SK-N-MC (cell line): Measurements from ENCODE around the gene SEPTIN8.

ENCODE experiments used
- DNase-seq: peaks from one replicate; pipeline ENCODE4 v3.0.0-alpha.2; 2011; ENCODE audit warnings: low read depth, low spot score
- H3K27ac ChIP-seq: fragments of 200-600 bp; sonication (generic); 2 replicates; pipeline ENCODE4 v1.5.1; 2016; ENCODE audit warnings: mixed run types
- H3K36me3 ChIP-seq: fragments of 200-600 bp; sonication (generic); 2 replicates; pipeline ENCODE4 v1.6.1; 2017; ENCODE audit warnings: antibody characterized with exemption, low read length, mixed read lengths; ENCODE audit not compliant: insufficient read depth
- H3K4me3 ChIP-seq: fragments of 200-600 bp; sonication (generic); 2 replicates; pipeline ENCODE4 v1.5.1; 2016
- H3K9ac ChIP-seq: fragments of 200-600 bp; sonication (generic); 2 replicates; pipeline ENCODE4 v1.8.0; 2017; ENCODE audit warnings: mixed run types, mixed read lengths; ENCODE audit not compliant: insufficient read length
- H3K9me3 ChIP-seq: fragments of 200-600 bp; sonication (generic); 2 replicates; pipeline ENCODE4 v1.6.1; 2017; ENCODE audit warnings: low read depth, mild to moderate bottlenecking, antibody characterized with exemption, low read length, moderate library complexity, mixed read lengths
- EZH2 ChIP-seq: fragments of 200-600 bp; sonication (generic); IDR thresholded peaks from one replicate; pipeline ENCODE4 v1.6.1; 2017; ENCODE audit warnings: antibody characterized with exemption
- FOXP2 ChIP-seq: optimal IDR thresholded peaks from 2 replicates; pipeline ENCODE3; 2011; ENCODE audit warnings: mild to moderate bottlenecking, moderate library complexity; ENCODE audit not compliant: insufficient read depth; ENCODE audit errors: extremely low read length, control extremely low read depth
- POLR2AphosphoS5 ChIP-seq: IDR thresholded peaks from 2 replicates; pipeline ENCODE4 v1.6.1; 2012; ENCODE audit warnings: mild to moderate bottlenecking, low read depth, low read length, borderline replicate concordance

SEPTIN8 gene

DNA sequence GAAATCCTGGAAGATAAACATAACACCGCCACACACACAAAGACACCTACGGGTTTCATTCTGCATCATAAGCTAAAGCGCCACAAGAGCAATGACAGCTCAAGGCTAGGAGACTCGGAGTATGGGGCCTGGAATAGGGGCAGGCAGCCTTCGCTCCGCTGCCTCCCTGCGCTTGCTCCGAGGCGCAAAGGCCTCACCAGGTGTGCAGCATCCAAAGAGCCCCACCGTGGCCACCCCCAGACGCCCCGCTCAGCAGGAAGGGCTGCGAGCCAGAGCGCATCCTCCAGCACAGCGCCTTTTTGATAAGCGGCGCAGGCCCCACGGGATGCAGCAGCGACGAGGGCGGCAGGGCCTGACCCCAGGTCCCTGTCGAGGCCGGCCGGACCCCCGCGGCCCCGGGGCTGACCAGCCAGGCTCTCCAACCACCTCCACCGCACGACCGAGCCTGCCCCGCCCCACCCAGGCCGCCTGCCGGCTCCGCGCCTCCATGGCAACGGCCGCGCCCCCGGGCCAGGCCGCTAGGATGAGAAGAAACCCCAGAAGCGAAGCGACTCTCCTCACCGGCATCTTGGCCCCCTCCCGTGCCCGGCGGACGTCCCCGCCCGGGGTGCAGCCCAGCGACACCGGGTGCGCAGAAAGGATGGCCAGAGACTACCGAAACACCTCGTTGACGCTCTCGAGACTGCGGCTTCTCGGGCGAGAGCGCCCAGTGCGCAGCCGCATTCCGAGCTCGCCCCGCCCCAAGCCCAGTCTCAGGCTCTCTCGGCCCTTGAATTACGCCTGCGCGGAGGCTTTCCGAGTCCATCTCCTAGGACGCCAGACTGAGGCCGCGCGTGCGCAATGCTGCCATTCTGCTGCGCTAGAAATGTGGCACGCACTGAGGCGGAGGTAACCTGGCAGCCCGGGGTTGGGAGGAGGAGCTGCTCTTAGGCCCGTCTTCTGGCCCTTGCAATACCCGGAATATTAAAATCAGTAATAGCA, 39.9 kb downstream of the SEPTIN8 start, which contains the start of gene KIF3A:
Gene KIF3A, minus strand, starts transcription at position 694 of the 981 bp plus-strand sequence. Its CDS starts 127 bp downstream, at position 567.
- H3K27ac ChIP-seq: no peak within 1 kb of the TSS
- TF ChIP-seq FOXP2 (no peak), POLR2AphosphoS5 (peak; percentile 82)
- H3K4me3 ChIP-seq: peak within 1 kb of the TSS; percentile 99
- peak within 1 kb of the TSS; percentile 68 for H3K9ac ChIP-seq
- H3K36me3 ChIP-seq: no peaks in the 10 kb centered on the region
- no peaks in the 10 kb centered on the region for H3K9me3 ChIP-seq
- peak; percentile 88 for DNase-seq

DNA sequence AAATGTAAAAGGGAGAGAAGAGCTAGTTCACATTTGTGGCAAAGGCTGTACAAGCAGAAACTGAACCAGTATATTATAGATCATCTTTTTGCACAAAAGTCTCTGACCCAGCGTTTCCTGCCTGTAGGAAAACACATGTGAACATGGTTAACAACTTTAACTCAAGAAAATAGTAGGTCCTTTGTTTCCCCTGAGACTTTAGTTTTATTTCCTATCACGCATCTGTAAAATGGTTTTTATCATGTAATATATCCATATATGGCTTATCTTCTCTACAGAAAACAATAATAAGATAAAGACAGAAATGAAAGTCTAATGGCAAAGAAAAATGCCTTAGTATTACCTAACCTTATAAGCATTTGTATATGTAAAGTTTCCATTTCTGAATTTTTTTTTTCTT, 42.4 kb downstream of the SEPTIN8 start:
- Histone ChIP-seq H3K27ac (no peak overlapping the region), H3K4me3 (no peak overlapping the region), H3K9ac (no peak overlapping the region), H3K36me3 (no peaks in the 10 kb centered on the region), H3K9me3 (no peaks in the 10 kb centered on the region)
- DNase-seq: no peak
- TF ChIP-seq FOXP2 (no peak), POLR2AphosphoS5 (no peak), EZH2 (no peak)

GRCh38 chr5:132733499-132734148, 43.4 kb downstream of the SEPTIN8 start:
- no peak for DNase-seq
- H3K36me3 ChIP-seq: no peaks in the 10 kb centered on the region
- no peak overlapping the region for H3K27ac ChIP-seq
- no peak overlapping the region for H3K4me3 ChIP-seq
- no peak for TF ChIP-seq POLR2AphosphoS5
- no peak for TF ChIP-seq EZH2
- no peak for TF ChIP-seq FOXP2
- no peak overlapping the region for H3K9ac ChIP-seq
- no peaks in the 10 kb centered on the region for H3K9me3 ChIP-seq

GRCh38 chr5:132729896-132730295, 47.1 kb downstream of the SEPTIN8 start:
- Histone ChIP-seq H3K9me3 (no peaks in the 10 kb centered on the region), H3K27ac (no peak overlapping the region), H3K36me3 (0 out of 2 replicates have a peak, but pooled peaks cover 5% of the 10 kb centered on the region), H3K9ac (no peak overlapping the region), H3K4me3 (no peak overlapping the region)
- DNase-seq: no peak
- TF ChIP-seq EZH2: no peak
- no peak for TF ChIP-seq FOXP2
- TF ChIP-seq POLR2AphosphoS5: no peak

- DNase-seq: no peak
- no peaks in the 10 kb centered on the region for H3K9me3 ChIP-seq
- no peak overlapping the region for H3K4me3 ChIP-seq
- no peak overlapping the region for H3K27ac ChIP-seq
- H3K36me3 ChIP-seq: 0 out of 2 replicates have a peak, but pooled peaks cover 5% of the 10 kb centered on the region
- TF ChIP-seq FOXP2: no peak
- no peak for TF ChIP-seq POLR2AphosphoS5
- TF ChIP-seq EZH2: no peak
- no peak overlapping the region for H3K9ac ChIP-seq
These were observed 51.3 kb downstream of the SEPTIN8 start for GRCh38 chr5:132725745-132726144.

- Histone ChIP-seq H3K9me3 (no peaks in the 10 kb centered on the region), H3K36me3 (no peaks in the 10 kb centered on the region; the same call in 1 of the 2 replicates), H3K9ac (no peak overlapping the region), H3K27ac (no peak overlapping the region), H3K4me3 (no peak overlapping the region)
- TF ChIP-seq FOXP2 (no peak), EZH2 (no peak), POLR2AphosphoS5 (no peak)
- DNase-seq: no peak
These were observed 58.3 kb downstream of the SEPTIN8 start for GRCh38 chr5:132718544-132719312.

DNA sequence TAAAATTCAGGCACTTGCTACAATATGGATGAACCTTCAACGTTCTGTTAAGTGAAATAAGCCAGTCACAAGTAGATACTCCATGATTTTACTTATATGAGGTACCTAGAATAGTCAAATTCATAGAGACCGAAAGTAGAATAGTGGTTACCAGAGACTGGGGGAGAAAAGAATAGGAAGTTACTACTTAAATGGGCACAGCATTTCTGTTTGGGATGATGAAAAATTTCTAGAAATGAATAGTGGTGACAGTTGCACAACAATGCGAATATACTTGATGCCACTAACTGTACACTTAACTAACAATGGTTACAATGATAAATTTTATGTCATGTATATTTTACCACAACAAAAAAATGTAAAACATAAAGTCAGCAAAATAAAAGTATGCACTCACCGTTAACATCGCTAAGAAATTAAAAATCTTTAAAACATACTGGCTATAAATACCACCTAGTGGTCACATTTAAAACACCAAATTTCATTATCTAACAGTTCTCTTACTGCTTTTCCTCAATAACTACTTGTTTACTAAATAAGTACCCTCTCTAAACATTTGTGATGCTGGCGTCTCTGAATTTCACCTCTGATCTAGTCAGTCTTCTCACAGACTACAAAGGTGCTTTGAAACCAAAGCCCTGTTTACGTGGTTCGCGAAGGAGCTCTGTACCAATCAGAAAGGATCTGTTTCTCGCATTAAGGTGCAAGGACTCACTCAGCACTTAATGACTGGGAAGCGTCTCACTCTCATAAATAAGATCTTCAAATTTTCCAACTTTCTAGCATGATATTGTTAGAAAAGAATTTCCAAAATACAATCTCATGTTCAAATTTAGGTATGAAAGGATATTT, 62.4 kb downstream of the SEPTIN8 start:
- DNase-seq: no peak
- no peak overlapping the region for H3K4me3 ChIP-seq
- H3K9me3 ChIP-seq: no peaks in the 10 kb centered on the region
- no peak overlapping the region for H3K9ac ChIP-seq
- TF ChIP-seq POLR2AphosphoS5: no peak
- no peak for TF ChIP-seq EZH2
- TF ChIP-seq FOXP2: no peak
- no peaks in the 10 kb centered on the region; the same call in 1 of the 2 replicates for H3K36me3 ChIP-seq
- no peak overlapping the region for H3K27ac ChIP-seq
